ENCODE results near the gene INTS1. TPM values are rescaled to one million over a fixed set of nuclear protein-coding genes. Genes with fewer than 3 reads are reported as not detected.

INTS1 gene
- total RNA-seq, 1 donor: 53.1 TPM

DNA sequence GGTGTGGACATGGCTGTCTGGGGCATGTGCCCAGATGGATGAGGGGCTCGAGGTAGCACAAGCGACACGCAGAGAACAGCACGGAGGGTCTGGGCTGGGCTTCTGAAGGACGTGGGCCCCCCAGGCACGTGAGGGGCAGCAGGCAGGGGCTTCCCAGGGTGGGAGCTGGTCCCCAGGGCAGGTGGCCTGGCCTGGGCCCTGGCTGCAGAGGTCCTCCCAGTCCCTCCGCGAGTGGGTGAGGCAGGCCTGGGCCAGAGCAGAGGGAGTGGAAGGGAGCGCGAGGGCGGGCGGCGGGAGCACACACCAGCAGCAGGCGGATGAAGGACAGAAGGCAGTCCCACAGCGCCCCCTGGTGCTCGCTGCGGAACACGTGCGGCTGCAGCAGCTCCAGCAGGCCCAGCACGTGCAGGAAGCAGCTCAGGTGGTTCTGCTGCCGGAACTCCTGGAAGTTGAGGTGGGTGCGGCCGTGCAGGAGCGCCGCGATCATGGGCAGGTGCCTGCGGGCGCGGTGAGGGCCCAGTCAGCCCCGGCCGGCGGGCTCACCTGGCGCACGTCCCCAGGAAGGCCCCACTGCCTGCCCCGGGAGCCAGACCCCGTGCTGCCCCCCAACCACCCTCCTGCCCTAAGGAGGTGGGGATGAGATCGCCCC, 30.2 kb downstream of the INTS1 start:
- TF ChIP-seq, protein P1, sequence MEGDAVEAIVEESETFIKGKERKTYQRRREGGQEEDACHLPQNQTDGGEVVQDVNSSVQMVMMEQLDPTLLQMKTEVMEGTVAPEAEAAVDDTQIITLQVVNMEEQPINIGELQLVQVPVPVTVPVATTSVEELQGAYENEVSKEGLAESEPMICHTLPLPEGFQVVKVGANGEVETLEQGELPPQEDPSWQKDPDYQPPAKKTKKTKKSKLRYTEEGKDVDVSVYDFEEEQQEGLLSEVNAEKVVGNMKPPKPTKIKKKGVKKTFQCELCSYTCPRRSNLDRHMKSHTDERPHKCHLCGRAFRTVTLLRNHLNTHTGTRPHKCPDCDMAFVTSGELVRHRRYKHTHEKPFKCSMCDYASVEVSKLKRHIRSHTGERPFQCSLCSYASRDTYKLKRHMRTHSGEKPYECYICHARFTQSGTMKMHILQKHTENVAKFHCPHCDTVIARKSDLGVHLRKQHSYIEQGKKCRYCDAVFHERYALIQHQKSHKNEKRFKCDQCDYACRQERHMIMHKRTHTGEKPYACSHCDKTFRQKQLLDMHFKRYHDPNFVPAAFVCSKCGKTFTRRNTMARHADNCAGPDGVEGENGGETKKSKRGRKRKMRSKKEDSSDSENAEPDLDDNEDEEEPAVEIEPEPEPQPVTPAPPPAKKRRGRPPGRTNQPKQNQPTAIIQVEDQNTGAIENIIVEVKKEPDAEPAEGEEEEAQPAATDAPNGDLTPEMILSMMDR (IDR thresholded peaks at IDR 0.05; ENCODE audit: insufficient read depth, low read length): peak; percentile 84
- peak; percentile 83 for DNase-seq (ENCODE audit: low read depth)
- no peak overlapping the region for H3K4me3 ChIP-seq (ENCODE audit: low read depth, low read length)

DNA sequence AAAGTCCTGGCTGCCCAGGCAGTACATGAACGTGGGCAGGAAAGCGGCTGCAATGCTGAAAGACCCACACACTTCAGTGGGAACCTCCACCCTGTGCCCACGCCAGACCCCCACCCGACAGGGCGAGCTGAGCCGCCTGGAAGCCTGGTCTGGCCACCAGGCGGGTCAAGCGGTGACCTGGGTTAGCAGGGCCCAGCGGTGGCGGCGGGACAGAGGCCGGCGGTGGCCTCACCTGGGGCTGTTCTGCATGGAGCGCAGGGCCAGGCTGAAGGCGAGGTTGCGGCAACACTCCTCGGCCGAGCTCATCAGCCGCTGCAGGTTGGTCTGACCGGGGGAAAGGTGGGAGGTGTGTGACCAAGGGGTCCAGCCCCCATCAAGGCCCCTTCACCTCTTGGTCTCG, 33.3 kb downstream of the INTS1 start:
- no peak for DNase-seq (ENCODE audit: low read depth)
- H3K4me3 ChIP-seq (ENCODE audit: low read depth, low read length): no peak overlapping the region
- TF ChIP-seq, protein P1 (IDR thresholded peaks at IDR 0.05; ENCODE audit: insufficient read depth, low read length): no peak

DNA sequence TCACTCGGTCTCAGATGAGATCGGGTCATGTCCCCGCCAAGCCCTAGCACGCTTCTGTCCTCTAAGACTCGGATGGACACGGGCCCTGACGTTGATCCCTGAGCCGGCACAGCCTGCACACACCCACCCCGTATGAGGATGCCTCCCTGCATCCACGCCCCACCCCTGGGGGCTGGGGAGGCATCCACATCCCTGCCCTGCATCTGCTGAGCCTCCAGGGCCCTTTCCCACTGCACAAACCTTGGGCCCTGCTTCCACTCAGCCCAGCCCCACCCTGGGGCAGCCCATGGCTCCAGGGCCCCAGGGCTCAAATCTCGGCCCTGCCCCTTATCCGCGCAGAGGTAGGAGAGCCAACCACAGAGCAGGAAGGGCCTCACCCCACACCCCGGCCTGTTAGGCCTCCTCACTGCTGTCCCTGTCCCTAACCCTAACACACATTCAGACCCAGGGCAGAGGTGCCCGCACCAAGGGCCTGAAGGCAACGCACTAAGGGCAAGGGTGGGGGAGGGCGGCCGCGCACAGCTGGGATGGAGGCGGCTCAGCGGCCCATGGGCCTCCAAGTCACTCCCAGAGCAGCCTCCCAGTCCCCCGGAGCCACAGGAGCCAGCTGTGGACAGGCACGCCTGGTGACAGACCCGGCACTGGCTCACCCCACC, 35.4 kb downstream of the INTS1 start:
- no peak overlapping the region for H3K4me3 ChIP-seq (ENCODE audit: low read depth, low read length)
- no peak for DNase-seq (ENCODE audit: low read depth)
- TF ChIP-seq, protein P1 (IDR thresholded peaks at IDR 0.05; ENCODE audit: insufficient read depth, low read length): no peak

DNA sequence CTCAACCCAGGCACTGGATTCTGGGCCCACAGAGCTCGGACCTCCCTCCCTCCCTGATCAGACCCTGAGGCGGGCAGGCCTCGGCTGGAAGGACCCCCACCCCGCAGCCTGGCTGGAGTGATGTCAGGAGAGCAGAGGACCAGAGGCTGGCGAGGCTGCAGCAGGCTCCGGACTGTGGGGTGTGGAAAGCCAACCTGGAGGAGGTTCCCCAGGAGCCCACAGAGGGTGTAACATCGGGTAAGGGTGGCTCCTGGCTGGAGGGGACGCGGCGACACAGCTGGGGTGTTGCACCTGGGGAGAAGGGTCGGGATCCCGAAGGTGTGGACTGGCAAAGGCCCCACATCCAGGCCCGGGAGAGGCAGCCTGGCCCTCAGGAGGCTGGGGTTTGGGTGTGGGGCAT, 36.0 kb downstream of the INTS1 start:
- TF ChIP-seq, protein P1 (IDR thresholded peaks at IDR 0.05; ENCODE audit: insufficient read depth, low read length): no peak
- H3K4me3 ChIP-seq (ENCODE audit: low read depth, low read length): no peak overlapping the region
- no peak for DNase-seq (ENCODE audit: low read depth)

DNA sequence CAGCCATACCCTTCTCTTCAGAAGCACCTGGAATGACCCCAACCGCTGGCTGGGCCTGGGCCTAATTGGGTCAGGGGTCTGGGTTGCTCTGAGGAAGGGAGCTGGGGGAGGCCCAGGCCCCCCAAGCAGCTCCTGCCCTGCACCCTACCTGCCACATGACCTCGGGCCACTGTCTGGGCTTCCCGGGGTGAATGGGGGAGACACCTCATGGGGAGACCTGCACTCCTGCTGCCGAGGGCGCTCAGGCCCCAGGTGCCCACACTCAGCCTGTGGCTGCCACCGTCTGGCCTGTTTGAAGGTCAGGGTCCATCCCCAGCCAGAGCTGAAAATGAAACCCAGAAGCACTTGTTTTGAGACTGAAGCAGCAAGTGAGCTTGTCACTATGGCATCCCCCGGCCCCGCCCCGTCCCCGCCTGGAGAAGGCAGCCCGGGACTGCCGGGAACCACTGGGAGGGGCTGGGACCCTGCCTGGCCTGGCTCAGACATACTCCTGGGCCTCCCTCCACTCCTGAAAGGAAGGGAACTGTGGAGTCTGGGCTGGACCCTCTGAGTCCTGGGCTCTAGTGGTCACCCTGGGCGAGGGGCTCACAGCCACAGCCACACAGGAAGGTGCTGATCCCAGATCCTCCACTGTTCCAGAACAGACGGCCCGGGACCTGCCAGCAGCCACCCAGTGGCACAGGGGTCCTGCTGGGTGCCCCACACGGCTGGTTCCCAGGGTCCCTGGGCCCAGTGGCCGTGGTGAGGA, 37.5 kb downstream of the INTS1 start:
- TF ChIP-seq, protein P1 (IDR thresholded peaks at IDR 0.05; ENCODE audit: insufficient read depth, low read length): no peak
- DNase-seq (ENCODE audit: low read depth): peak; percentile 56
- H3K4me3 ChIP-seq (ENCODE audit: low read depth, low read length): no peak overlapping the region

DNA sequence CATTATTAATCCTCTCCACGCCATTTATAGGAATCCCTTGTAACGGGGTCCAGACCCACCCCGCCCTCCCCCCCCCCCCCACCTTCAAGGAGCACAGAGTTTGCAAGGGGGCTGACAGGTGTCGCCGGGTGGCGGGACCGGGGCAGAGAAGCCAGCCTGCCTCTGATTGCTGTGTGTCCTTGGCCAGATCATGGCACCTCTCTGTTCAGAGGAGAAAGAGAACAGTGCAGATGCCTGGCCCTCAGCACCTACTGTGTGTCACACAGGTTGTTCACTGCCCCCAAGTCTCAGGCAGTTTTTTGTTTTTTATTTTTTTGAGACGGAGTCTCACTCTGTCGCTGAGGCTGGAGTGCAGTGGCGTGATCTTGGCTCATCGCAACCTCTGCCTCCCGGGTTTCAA, 39.5 kb downstream of the INTS1 start:
- TF ChIP-seq, protein P1 (IDR thresholded peaks at IDR 0.05; ENCODE audit: insufficient read depth, low read length): no peak
- no peak overlapping the region for H3K4me3 ChIP-seq (ENCODE audit: low read depth, low read length)
- no peak for DNase-seq (ENCODE audit: low read depth)
